Spleen (tissue), 11 donors: ENCODE measurements around the gene SYNE2. TPM values are rescaled to one million over a fixed set of nuclear protein-coding genes. Genes with fewer than 3 reads are reported as not detected.

Experiments
- DNase-seq: peaks from one replicate; pipeline ENCODE4 v3.0.0-alpha.2; 2020
- H3K27ac ChIP-seq, 8 donors: fragments of 200-600 bp; sonication (generic) in 7 of 8; 1 replicate in 4 of 8; 2 replicates in 4 of 8; pipeline versions ENCODE4 v1.5.0 to v1.8.0; 2016 to 2021; ENCODE audit warnings: inconsistent platforms in 4 of 8, mild to moderate bottlenecking in 4 of 8, moderate library complexity in 1 of 8
- H3K27me3 ChIP-seq, 7 donors: fragments of 200-600 bp; sonication (generic) in 6 of 7; replicated peaks in 1 of 7; 1 replicate in 4 of 7; 2 replicates in 3 of 7; pipeline versions ENCODE4 v1.5.0 to v1.8.0; 2016 to 2021; ENCODE audit warnings: inconsistent platforms in 3 of 7, mild to moderate bottlenecking in 1 of 7
- H3K36me3 ChIP-seq, 6 donors: fragments of 200-600 bp; sonication (generic) in 5 of 6; 1 replicate in 4 of 6; 2 replicates in 2 of 6; pipeline versions ENCODE4 v1.5.0 to v1.8.0; 2016 to 2021; ENCODE audit warnings: inconsistent platforms in 2 of 6
- H3K4me1 ChIP-seq, 6 donors: fragments of 200-600 bp; sonication (generic) in 5 of 6; 1 replicate in 3 of 6; 2 replicates in 3 of 6; pipeline versions ENCODE4 v1.5.0 to v1.8.0; 2016 to 2021; ENCODE audit warnings: inconsistent platforms in 3 of 6
- H3K4me3 ChIP-seq, 8 donors: fragments of 200-600 bp; sonication (generic) in 7 of 8; 1 replicate in 4 of 8; 2 replicates in 4 of 8; pipeline versions ENCODE4 v1.5.0 to v1.8.0; 2016 to 2021; ENCODE audit warnings: inconsistent platforms in 4 of 8, mild to moderate bottlenecking in 4 of 8, moderate library complexity in 2 of 8
- H3K9me3 ChIP-seq, 8 donors: fragments of 200-600 bp; sonication (generic) in 7 of 8; 1 replicate in 4 of 8; 2 replicates in 4 of 8; pipeline versions ENCODE4 v1.5.0 to v1.8.0; 2016 to 2021; ENCODE audit warnings: inconsistent platforms in 4 of 8
- POLR2A ChIP-seq, 3 donors: fragments of 450-650 bp; IDR thresholded peaks; one replicate each; pipeline ENCODE4 v1.5.1; 2017; ENCODE audit warnings: antibody characterized with exemption in 3 of 3, mild to moderate bottlenecking in 1 of 3
- POLR2AphosphoS5 ChIP-seq, 3 donors: sonication (generic); formaldehyde crosslinking; IDR thresholded peaks; one replicate each; pipeline ENCODE4 v1.5.1; 2017; ENCODE audit warnings: antibody characterized with exemption in 3 of 3
- whole genome bisulfite sequencing, 5 donors: extraction: QIAGEN DNeasy Blood & Tissue Kit in 3 of 5; methylation state at CpG; one replicate each; pipeline versions ENCODE4 v1.1.5 to v1.1.7; 2013 to 2018; 5-methylcytosine and 5-hydroxymethylcytosine counted together
- intact Hi-C: fragments of 100-400 bp; cut with DNase I; formaldehyde crosslinking; loops from one replicate; pipeline ENCODE4 v1.15.0; 2023; ENCODE audit warnings: low total_unique reads
- polyA plus RNA-seq, 3 donors: library from polyadenylated mRNA; stranded (reverse); fragments of 200-250 nt; gene quantifications; one replicate each; pipeline ENCODE4 v1.2.1, GENCODE V29; 2013
- total RNA-seq, 7 donors: library from RNA; depleted of rRNA in 3 of 7; stranded (reverse); fragments of >200 nt in 3 of 7; fragmentation: NEBNext Ultra II Directional in 4 of 7; extraction: Animal tissue kit (Norgen Biotek cat#: 25700) in 4 of 7; gene quantifications; one replicate each; pipeline versions ENCODE4 v1.1.0 to v1.2.1, GENCODE V29; 2016 to 2021
- TF ChIP-seq, protein P1 (sequence below), 11 experiments: fragments of 200-600 bp in 7 of 11; fragments of 450-650 bp in 4 of 11; sonication (generic) in 4 of 11; IDR thresholded peaks in 8 of 11; conservative IDR thresholded peaks in 3 of 11; 1 replicate in 7 of 11; 2 replicates in 4 of 11; pipeline versions ENCODE4 v1.4.0 to v1.8.0; 2016 to 2021; ENCODE audit warnings: antibody characterized with exemption in 11 of 11, inconsistent platforms in 4 of 11, mild to moderate bottlenecking in 1 of 11
- donor health status: healthy with polysubstance abuse.
- donor health status: DM: no; HTN: no; CAD: no; lungs with moderate emphysema.
- donor health status: DM: no; HTN: no; CAD: no.
- donor health status: Bipolar disorder and iron deficiency.
- donor health status: healthy.
- donor health status: DM: no; HTN: no; CAD: no.
- donor health status: DM: yes; HTN: yes; CAD: no.

The SYNE2 gene
- total and polyA plus RNA-seq, 10 donors = 16.0 to 173 (median 147) TPM

DNA sequence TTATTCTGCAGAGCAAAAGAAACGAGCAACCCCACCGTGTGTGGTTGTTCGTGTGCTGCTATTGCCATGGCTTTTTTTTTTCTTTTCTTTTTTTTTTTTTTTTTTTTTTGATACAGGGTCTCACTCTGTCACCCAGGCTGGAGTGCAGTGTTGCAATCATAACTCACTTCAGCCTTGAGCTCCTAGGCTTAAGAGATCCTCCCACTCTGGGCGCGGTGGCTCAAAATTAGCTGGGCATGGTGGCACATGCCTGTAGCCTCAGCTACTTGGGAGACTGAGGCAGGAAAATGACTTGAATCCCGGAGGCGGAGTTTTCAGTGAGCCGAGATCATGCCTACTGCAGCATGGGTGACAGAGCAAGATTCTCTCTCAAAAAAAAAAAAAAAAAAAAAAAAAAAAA is 297.1 kb downstream of the SYNE2 start:
- intact Hi-C loops = no loop called here
- Histone ChIP-seq H3K4me1 (no peaks in the 10 kb centered on the region), H3K36me3 (peaks cover 0 to 96% (median 31%) of the 10 kb centered on the region in 6 donors), H3K27me3 (no peaks in the 10 kb centered on the region), H3K9me3 (no peaks in the 10 kb centered on the region), H3K27ac (no peak overlapping the region), H3K4me3 (no peak overlapping the region)
- TF ChIP-seq, protein P1, sequence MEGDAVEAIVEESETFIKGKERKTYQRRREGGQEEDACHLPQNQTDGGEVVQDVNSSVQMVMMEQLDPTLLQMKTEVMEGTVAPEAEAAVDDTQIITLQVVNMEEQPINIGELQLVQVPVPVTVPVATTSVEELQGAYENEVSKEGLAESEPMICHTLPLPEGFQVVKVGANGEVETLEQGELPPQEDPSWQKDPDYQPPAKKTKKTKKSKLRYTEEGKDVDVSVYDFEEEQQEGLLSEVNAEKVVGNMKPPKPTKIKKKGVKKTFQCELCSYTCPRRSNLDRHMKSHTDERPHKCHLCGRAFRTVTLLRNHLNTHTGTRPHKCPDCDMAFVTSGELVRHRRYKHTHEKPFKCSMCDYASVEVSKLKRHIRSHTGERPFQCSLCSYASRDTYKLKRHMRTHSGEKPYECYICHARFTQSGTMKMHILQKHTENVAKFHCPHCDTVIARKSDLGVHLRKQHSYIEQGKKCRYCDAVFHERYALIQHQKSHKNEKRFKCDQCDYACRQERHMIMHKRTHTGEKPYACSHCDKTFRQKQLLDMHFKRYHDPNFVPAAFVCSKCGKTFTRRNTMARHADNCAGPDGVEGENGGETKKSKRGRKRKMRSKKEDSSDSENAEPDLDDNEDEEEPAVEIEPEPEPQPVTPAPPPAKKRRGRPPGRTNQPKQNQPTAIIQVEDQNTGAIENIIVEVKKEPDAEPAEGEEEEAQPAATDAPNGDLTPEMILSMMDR (IDR thresholded peaks at IDR 0.05 in 8 of 11, conservative IDR thresholded peaks at IDR 0.05 in 3 of 11) = no peak
- TF ChIP-seq POLR2AphosphoS5 (IDR thresholded peaks at IDR 0.05) = no peak
- TF ChIP-seq POLR2A (IDR thresholded peaks at IDR 0.05) = no peak
- no peak for DNase-seq
- WGBS, 5 donors = 80 to 93% (median 88%) methylated on average over 8 of the region's 8 CpGs

GRCh38 chr14:64158608-64159007 is 305.8 kb downstream of the SYNE2 start:
- Histone ChIP-seq H3K36me3 (peaks cover 0 to 94% (median 25%) of the 10 kb centered on the region in 6 donors), H3K27ac (no peak overlapping the region), H3K4me3 (no peak overlapping the region), H3K9me3 (no peaks in the 10 kb centered on the region), H3K4me1 (no peaks in the 10 kb centered on the region), H3K27me3 (no peaks in the 10 kb centered on the region)
- 65 to 81% (median 70%) methylated on average over 2 of the region's 2 CpGs for WGBS, 5 donors
- intact Hi-C loops = no loop called here
- no peak for DNase-seq
- TF ChIP-seq POLR2A (IDR thresholded peaks at IDR 0.05) (no peak), POLR2AphosphoS5 (IDR thresholded peaks at IDR 0.05) (no peak)
- TF ChIP-seq, protein P1 (IDR thresholded peaks at IDR 0.05 in 8 of 11, conservative IDR thresholded peaks at IDR 0.05 in 3 of 11) = no peak

DNA sequence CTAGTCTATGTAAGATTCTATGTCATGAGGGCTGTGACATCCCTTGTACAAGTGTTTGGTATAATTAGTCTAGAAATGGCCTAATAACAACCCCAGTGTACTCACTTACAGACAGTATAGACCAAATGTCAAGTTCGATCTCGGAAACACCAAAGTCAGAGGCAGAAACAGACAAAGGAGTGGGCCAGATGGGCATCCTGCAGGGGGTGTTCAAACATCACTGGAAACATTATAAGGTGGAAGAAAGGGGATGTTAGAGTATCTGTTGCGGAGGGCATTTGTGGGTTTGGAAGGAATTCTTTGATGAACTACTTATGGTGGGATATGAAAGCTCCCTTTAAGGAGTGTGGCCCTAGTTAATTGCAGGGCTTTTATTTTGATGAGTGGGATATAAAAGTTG is 306.8 kb downstream of the SYNE2 start:
- intact Hi-C loops = no loop called here
- 79 to 87% (median 86%) methylated on average over 3 of the region's 3 CpGs for WGBS, 5 donors
- no peak for DNase-seq
- Histone ChIP-seq H3K9me3 (no peaks in the 10 kb centered on the region), H3K27me3 (no peaks in the 10 kb centered on the region), H3K4me3 (no peak overlapping the region), H3K27ac (no peak overlapping the region), H3K36me3 (peaks cover 0 to 94% (median 27%) of the 10 kb centered on the region in 6 donors), H3K4me1 (no peaks in the 10 kb centered on the region)
- TF ChIP-seq POLR2A (IDR thresholded peaks at IDR 0.05) = no peak
- TF ChIP-seq, protein P1 (IDR thresholded peaks at IDR 0.05 in 8 of 11, conservative IDR thresholded peaks at IDR 0.05 in 3 of 11) = peak in 8 of 11 experiments; percentile 26 to 51 (median 40)
- no peak for TF ChIP-seq POLR2AphosphoS5 (IDR thresholded peaks at IDR 0.05)

GRCh38 chr14:64170181-64170580 is 317.4 kb downstream of the SYNE2 start:
- 81 to 86% (median 85%) methylated on average over 8 of the region's 8 CpGs for WGBS, 5 donors
- TF ChIP-seq, protein P1 (IDR thresholded peaks at IDR 0.05 in 8 of 11, conservative IDR thresholded peaks at IDR 0.05 in 3 of 11) = no peak
- TF ChIP-seq POLR2AphosphoS5 (IDR thresholded peaks at IDR 0.05) = peak in 1 of 3 donors; percentile 22
- no peak for TF ChIP-seq POLR2A (IDR thresholded peaks at IDR 0.05)
- Histone ChIP-seq H3K27me3 (no peaks in the 10 kb centered on the region), H3K9me3 (no peaks in the 10 kb centered on the region), H3K4me3 (no peak overlapping the region), H3K36me3 (peaks cover 0 to 99% (median 48%) of the 10 kb centered on the region in 6 donors), H3K4me1 (no peaks in the 10 kb centered on the region), H3K27ac (no peak overlapping the region)
- intact Hi-C loops = loop anchor here (10.0 kb wide), 1 partner anchor 125 kb away; the partner anchor contains the start of gene ESR2
- no peak for DNase-seq
